DMS153 treated with DMSO at 0.1 percent for 48 hours (cell line): ENCODE data around the gene MAD2L2.

ENCODE experiments used
- DNase-seq: peaks from one replicate; lab custom pipeline; 2025; ENCODE audit not compliant: unreplicated experiment; lab: John Stamatoyannopoulos, UW

The MAD2L2 gene

DNA sequence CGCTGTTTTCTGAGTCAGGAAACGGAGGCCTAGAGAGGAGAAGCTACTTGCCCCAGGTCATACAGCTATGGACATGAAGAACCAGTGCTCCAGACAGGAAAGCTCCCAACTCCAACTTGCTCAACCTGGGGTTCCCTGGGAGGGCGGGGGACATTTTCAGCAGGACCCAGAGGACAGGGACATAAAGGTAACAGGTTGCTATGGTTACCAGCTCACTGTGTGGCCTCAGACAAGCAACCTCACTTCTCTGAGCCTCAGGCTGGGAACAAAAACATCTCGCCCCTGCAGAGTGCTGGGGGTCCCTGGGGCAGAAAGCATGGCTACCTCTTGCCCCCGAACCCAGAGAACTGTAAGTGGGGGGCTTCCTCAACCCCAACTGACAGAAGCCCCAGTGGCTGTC is 42.8 kb downstream of the MAD2L2 start:
- DNase-seq: no peak

DNA sequence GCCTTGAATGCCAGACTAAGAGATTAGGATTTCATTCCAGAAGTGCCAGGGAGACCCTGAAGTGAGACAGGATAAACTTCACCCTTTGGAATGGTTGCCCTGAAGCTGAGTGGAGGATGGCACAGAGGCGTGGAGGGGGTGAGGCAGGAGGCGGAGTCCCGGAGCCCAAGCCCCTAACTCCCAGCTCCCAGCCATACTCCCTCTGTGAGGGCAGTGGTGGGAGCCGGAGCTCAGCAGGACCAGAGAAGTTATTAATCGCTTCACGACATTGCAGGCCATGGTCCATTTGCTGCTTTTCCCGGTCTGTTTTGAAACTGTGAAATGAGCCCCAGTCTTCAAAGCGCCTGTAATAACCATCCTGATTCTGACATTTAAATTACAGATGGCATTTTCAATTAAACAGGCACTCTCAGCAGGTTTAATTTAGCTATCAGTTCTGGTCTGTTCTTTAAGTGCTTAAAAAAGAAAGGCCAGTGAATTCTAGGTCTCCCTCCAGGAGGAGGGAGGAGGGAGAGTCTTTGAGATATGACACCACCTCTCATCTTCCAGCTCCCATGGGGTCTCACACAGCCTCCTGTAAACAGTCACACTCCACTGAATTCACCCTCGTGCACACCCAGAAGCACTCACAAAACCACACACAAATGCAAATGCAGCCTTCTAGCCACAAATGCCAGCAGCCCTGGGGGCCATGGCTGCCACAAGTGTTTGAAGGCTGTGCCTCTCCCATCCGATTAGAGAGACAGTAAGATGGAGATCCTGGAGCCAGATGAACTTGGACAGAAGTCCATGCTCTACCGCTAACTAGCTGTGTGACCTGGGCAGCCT is 46.4 kb downstream of the MAD2L2 start:
- no peak for DNase-seq

DNA sequence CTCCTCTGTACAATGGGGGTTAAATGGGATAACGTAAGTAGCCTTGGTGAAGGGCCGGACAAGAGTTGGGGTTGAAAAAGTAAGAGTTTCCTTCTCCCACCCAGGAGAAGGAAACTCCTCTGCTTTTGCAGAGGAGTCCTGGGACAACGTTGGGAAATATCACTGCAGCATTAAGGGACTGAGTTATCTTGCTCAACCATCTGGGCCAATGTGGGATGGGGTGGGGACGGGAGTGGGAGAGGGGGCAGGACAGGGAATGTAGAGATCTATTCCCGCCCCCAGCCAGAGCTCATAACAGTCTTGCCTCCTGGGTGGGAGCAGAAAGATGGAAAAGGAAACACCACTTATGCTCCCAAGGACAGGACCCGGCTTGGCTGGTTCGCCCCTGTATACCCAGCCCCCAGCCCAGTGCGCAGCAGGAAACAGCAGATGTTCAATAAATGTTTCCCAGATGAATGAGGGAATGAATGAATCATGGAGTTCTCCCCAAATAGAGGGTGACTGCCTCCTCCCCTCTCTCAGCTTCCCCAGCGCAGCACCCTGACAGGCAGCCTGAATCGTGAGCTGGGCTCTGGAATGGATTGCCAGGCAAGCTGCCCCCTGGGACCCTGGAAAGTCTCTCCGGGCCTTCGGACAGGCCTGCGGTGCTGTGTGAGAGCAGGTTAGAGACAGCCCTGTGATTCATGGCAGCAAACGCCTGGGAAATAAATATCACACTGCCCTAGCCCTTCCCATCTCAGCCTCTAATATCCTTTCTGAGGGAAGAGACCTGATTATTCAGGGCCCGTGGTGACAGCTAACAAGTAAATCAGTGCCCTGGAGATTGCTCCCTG is 51.5 kb downstream of the MAD2L2 start:
- DNase-seq: peak; percentile 36

DNA sequence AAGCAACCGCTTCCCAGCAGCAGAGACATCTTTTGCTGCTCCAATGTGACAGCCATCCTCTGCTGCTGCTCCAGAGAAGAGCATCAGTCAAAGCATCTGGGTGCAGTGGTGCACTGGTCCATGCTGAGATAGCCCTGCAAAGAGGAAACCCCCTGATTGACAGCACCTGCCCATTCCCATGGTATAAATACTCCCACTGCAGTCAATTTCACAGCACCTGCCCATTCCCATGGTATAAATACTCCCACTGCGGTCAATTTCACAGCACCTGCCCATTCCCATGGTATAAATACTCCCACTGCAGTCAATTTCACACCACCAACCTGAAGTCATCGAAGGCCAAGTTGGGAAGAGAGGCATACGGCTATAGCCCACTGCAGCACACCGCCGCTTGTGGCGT is 52.2 kb downstream of the MAD2L2 start:
- DNase-seq: no peak

DNA sequence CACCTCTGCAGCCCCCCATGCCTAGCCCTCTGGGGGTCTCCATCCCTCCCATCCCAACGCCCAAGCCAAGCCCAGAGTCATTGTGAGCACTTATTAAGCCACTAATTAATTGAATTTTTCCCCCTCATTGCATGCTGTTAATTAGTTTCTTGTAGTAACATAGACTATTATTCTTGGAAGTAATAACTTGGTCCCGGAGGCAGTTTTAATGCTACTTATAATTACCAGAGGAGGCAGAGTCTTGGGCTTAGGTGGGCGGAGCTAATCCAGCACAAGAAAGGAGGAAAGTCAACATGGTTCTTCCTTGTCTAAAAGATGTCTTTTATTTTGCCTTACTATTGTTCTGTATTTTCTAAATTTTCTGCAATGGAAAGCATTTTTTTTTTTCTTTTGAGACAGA is 54.4 kb downstream of the MAD2L2 start:
- DNase-seq: no peak
